HepG2 (cell line): ENCODE data around the gene VPS4B.

Experiments used
- ATF6 ChIP-seq: sonication (generic); formaldehyde crosslinking; conservative IDR thresholded peaks from 2 replicates; pipeline ENCODE4 v1.4.0; 2020; ENCODE audit warnings: missing genetic modification reagents
- HOXA7 ChIP-seq: sonication (generic); formaldehyde crosslinking; IDR thresholded peaks from 2 replicates; pipeline ENCODE4 v1.8.1; 2022; ENCODE audit warnings: mild to moderate bottlenecking, missing genetic modification reagents, moderate library complexity
- KDM2A ChIP-seq: sonication (generic); formaldehyde crosslinking; IDR thresholded peaks from 2 replicates; pipeline ENCODE4 v1.4.0; 2020; ENCODE audit warnings: low read depth, missing genetic modification reagents, borderline replicate concordance
- MEIS1 ChIP-seq: sonication (generic); formaldehyde crosslinking; IDR thresholded peaks from 2 replicates; pipeline ENCODE4 v1.9.0; 2021; ENCODE audit warnings: mild to moderate bottlenecking, missing genetic modification reagents, moderate library complexity, borderline replicate concordance
- NONO ChIP-seq, 2 experiments: fragments of 450-650 bp in 1 of 2; sonication (generic) in 1 of 2; formaldehyde crosslinking in 1 of 2; IDR thresholded peaks in 1 of 2; conservative IDR thresholded peaks in 1 of 2; 2 replicates each; pipeline versions ENCODE4 v1.6.1 to v1.8.0; 2017 to 2022; ENCODE audit warnings: mild to moderate bottlenecking in 1 of 2, missing genetic modification reagents in 1 of 2, moderate library complexity in 1 of 2
- ZNF124 ChIP-seq: sonication (generic); formaldehyde crosslinking; IDR thresholded peaks from 2 replicates; pipeline ENCODE4 v1.4.0; 2020; ENCODE audit warnings: missing genetic modification reagents
- ZNF333 ChIP-seq: sonication (generic); formaldehyde crosslinking; IDR thresholded peaks from 2 replicates; pipeline ENCODE4 v1.4.0; 2020; ENCODE audit warnings: mild to moderate bottlenecking, missing genetic modification reagents, borderline replicate concordance
- TF ChIP-seq, protein P1 (sequence below): sonication (generic); formaldehyde crosslinking; IDR thresholded peaks from 2 replicates; pipeline ENCODE4 v1.4.0; 2020; ENCODE audit warnings: missing genetic modification reagents
- TF ChIP-seq, protein P2 (sequence below): sonication (generic); formaldehyde crosslinking; IDR thresholded peaks from 2 replicates; pipeline ENCODE4 v1.5.0; 2020; ENCODE audit warnings: mild to moderate bottlenecking, missing genetic modification reagents, moderate library complexity

- TF ChIP-seq ZNF124 (CRISPR knock-in tag) (no peak), KDM2A (CRISPR knock-in tag) (no peak), ATF6 (CRISPR knock-in tag) (no peak), HOXA7 (no peak), ZNF333 (CRISPR knock-in tag) (no peak), NONO (IDR thresholded peaks at IDR 0.05) (no peak), NONO (CRISPR knock-in tag; conservative IDR thresholded peaks at IDR 0.05) (no peak), MEIS1 (CRISPR knock-in tag) (no peak)
- TF ChIP-seq, protein P1, sequence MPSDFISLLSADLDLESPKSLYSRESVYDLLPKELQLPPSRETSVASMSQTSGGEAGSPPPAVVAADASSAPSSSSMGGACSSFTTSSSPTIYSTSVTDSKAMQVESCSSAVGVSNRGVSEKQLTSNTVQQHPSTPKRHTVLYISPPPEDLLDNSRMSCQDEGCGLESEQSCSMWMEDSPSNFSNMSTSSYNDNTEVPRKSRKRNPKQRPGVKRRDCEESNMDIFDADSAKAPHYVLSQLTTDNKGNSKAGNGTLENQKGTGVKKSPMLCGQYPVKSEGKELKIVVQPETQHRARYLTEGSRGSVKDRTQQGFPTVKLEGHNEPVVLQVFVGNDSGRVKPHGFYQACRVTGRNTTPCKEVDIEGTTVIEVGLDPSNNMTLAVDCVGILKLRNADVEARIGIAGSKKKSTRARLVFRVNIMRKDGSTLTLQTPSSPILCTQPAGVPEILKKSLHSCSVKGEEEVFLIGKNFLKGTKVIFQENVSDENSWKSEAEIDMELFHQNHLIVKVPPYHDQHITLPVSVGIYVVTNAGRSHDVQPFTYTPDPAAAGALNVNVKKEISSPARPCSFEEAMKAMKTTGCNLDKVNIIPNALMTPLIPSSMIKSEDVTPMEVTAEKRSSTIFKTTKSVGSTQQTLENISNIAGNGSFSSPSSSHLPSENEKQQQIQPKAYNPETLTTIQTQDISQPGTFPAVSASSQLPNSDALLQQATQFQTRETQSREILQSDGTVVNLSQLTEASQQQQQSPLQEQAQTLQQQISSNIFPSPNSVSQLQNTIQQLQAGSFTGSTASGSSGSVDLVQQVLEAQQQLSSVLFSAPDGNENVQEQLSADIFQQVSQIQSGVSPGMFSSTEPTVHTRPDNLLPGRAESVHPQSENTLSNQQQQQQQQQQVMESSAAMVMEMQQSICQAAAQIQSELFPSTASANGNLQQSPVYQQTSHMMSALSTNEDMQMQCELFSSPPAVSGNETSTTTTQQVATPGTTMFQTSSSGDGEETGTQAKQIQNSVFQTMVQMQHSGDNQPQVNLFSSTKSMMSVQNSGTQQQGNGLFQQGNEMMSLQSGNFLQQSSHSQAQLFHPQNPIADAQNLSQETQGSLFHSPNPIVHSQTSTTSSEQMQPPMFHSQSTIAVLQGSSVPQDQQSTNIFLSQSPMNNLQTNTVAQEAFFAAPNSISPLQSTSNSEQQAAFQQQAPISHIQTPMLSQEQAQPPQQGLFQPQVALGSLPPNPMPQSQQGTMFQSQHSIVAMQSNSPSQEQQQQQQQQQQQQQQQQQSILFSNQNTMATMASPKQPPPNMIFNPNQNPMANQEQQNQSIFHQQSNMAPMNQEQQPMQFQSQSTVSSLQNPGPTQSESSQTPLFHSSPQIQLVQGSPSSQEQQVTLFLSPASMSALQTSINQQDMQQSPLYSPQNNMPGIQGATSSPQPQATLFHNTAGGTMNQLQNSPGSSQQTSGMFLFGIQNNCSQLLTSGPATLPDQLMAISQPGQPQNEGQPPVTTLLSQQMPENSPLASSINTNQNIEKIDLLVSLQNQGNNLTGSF (CRISPR knock-in tag): no peak
- TF ChIP-seq, protein P2, sequence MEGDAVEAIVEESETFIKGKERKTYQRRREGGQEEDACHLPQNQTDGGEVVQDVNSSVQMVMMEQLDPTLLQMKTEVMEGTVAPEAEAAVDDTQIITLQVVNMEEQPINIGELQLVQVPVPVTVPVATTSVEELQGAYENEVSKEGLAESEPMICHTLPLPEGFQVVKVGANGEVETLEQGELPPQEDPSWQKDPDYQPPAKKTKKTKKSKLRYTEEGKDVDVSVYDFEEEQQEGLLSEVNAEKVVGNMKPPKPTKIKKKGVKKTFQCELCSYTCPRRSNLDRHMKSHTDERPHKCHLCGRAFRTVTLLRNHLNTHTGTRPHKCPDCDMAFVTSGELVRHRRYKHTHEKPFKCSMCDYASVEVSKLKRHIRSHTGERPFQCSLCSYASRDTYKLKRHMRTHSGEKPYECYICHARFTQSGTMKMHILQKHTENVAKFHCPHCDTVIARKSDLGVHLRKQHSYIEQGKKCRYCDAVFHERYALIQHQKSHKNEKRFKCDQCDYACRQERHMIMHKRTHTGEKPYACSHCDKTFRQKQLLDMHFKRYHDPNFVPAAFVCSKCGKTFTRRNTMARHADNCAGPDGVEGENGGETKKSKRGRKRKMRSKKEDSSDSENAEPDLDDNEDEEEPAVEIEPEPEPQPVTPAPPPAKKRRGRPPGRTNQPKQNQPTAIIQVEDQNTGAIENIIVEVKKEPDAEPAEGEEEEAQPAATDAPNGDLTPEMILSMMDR (CRISPR knock-in tag): no peak
Observed at GRCh38 chr18:63447066-63447465, 24.8 kb upstream of the VPS4B start.
